PC-9 (cell line): ENCODE results near the gene FFAR2. TPM values are rescaled to one million over a fixed set of nuclear protein-coding genes. Genes with fewer than 3 reads are reported as not detected.

Experiments used
- BruUV-seq: library from RNA; stranded (reverse); fragments of 400-500 nt; replicated peaks from 2 replicates; lab custom pipeline; 2021; lab: Mats Ljungman, UMichigan
- CTCF ChIA-PET: fragments of 300-600 bp; sonication (Branson Sonifier 250); formaldehyde crosslinking; loops from one replicate; lab custom pipeline; 2022; ENCODE audit warnings: antibody characterized with exemption; lab: Charles Lee
- POLR2A ChIA-PET: fragments of 300-600 bp; sonication (Branson Sonifier 250); formaldehyde crosslinking; loops from one replicate; lab custom pipeline; 2022; ENCODE audit warnings: antibody characterized with exemption; ENCODE audit not compliant: unreplicated experiment; lab: Charles Lee
- DNase-seq, 2 experiments: peaks; one replicate each; pipeline versions ENCODE4 v3.0.0 to v3.0.0-alpha.2; 2015 to 2022; ENCODE audit warnings: mixed read lengths in 1 of 2
- H2AFZ ChIP-seq: fragments of 200-600 bp; sonication (generic); 2 replicates; pipeline ENCODE4 v1.8.1; 2017; ENCODE audit warnings: antibody characterized with exemption
- H3F3A ChIP-seq: fragments of 200-600 bp; sonication (generic); 2 replicates; pipeline ENCODE4 v1.8.1; 2017; ENCODE audit warnings: antibody characterized with exemption, mild to moderate bottlenecking, low read depth; ENCODE audit not compliant: insufficient read depth
- H3K27ac ChIP-seq: fragments of 200-600 bp; sonication (generic); 2 replicates; pipeline ENCODE4 v1.6.1; 2016; ENCODE audit warnings: mixed run types
- H3K27me3 ChIP-seq: fragments of 200-600 bp; sonication (generic); 2 replicates; pipeline ENCODE4 v1.6.1; 2016; ENCODE audit warnings: low read depth, mixed run types; ENCODE audit not compliant: insufficient read depth
- H3K36me3 ChIP-seq: fragments of 200-600 bp; sonication (generic); 2 replicates; pipeline ENCODE4 v1.6.1; 2016; ENCODE audit warnings: low read depth, mixed run types
- H3K4me1 ChIP-seq: fragments of 200-600 bp; sonication (generic); replicated peaks from 2 replicates; pipeline ENCODE4 v1.6.1; 2016; ENCODE audit warnings: mixed run types; ENCODE audit not compliant: insufficient read depth
- H3K4me2 ChIP-seq: fragments of 200-600 bp; sonication (generic); 2 replicates; pipeline ENCODE4 v1.6.1; 2017; ENCODE audit warnings: mixed run types
- H3K4me3 ChIP-seq: fragments of 200-600 bp; sonication (generic); 2 replicates; pipeline ENCODE4 v1.6.1; 2016; ENCODE audit warnings: mixed run types
- H3K79me2 ChIP-seq: fragments of 200-600 bp; sonication (generic); 2 replicates; pipeline ENCODE4 v1.6.1; 2017; ENCODE audit warnings: low read depth, mixed run types
- H3K9me2 ChIP-seq: fragments of 200-600 bp; sonication (generic); 2 replicates; pipeline ENCODE4 v1.8.1; 2017; ENCODE audit warnings: mild to moderate bottlenecking; ENCODE audit not compliant: insufficient read depth
- H3K9me3 ChIP-seq: fragments of 200-600 bp; sonication (generic); 2 replicates; pipeline ENCODE4 v1.8.1; 2016; ENCODE audit warnings: low read depth; ENCODE audit not compliant: insufficient read depth
- H4K20me1 ChIP-seq: fragments of 200-600 bp; sonication (generic); 2 replicates; pipeline ENCODE4 v1.8.1; 2017; ENCODE audit not compliant: insufficient read depth
- CTCF ChIP-seq: fragments of 200-600 bp; sonication (generic); conservative IDR thresholded peaks from 2 replicates; pipeline ENCODE4 v1.6.1; 2017; ENCODE audit warnings: mixed run types, antibody characterized with exemption, mild to moderate bottlenecking, moderate library complexity
- EZH2 ChIP-seq: fragments of 200-600 bp; sonication (generic); IDR thresholded peaks from 2 replicates; pipeline ENCODE4 v1.8.0; 2017; ENCODE audit warnings: antibody characterized with exemption, low read depth
- intact Hi-C: fragments of 100-400 bp; cut with micrococcal nuclease; formaldehyde crosslinking; loops from one replicate; pipeline ENCODE4 v1.10.0; 2022; ENCODE audit not compliant: unreplicated experiment
- total RNA-seq: library from RNA; stranded (reverse); gene quantifications from 2 replicates; pipeline ENCODE4 v1.2.3, GENCODE V29; 2021

The FFAR2 gene
- total RNA-seq, 1 experiment from 2014 or later = not detected

GRCh38 chr19:35438527-35438926, 9.5 kb upstream of the FFAR2 start:
- CTCF ChIA-PET = no interaction called here
- no peak overlapping the region for H3K27ac ChIP-seq
- no peak for DNase-seq
- H3K4me2 ChIP-seq = no peak overlapping the region
- H3K4me1 ChIP-seq = peaks cover 17% of the 10 kb centered on the region
- H3K79me2 ChIP-seq = no peaks in the 10 kb centered on the region
- no peak overlapping the region for H3K4me3 ChIP-seq
- H4K20me1 ChIP-seq = no peaks in the 10 kb centered on the region
- H3K36me3 ChIP-seq = no peaks in the 10 kb centered on the region
- H2AFZ ChIP-seq = no peak overlapping the region
- intact Hi-C loops = no loop called here
- H3K9me2 ChIP-seq = no peaks in the 10 kb centered on the region
- POLR2A ChIA-PET = no interaction called here
- H3K27me3 ChIP-seq = no peaks in the 10 kb centered on the region
- peaks cover 6% of the 10 kb centered on the region; the same call in 1 of the 2 replicates for H3F3A ChIP-seq
- no peaks in the 10 kb centered on the region for H3K9me3 ChIP-seq
- no peak for TF ChIP-seq EZH2
- no peak for TF ChIP-seq CTCF
- BruUV-seq = no TSS peak

GRCh38 chr19:35439921-35440320, 8.1 kb upstream of the FFAR2 start:
- Histone ChIP-seq H3K27me3 (peaks cover 2% of the 10 kb centered on the region; the same call in 1 of the 2 replicates), H4K20me1 (no peaks in the 10 kb centered on the region), H3K27ac (no peak overlapping the region), H3K36me3 (no peaks in the 10 kb centered on the region), H3K4me2 (no peak overlapping the region), H3F3A (peaks cover 6% of the 10 kb centered on the region; the same call in 1 of the 2 replicates), H3K9me2 (no peaks in the 10 kb centered on the region), H3K4me3 (no peak overlapping the region), H3K79me2 (no peaks in the 10 kb centered on the region), H3K9me3 (no peaks in the 10 kb centered on the region), H3K4me1 (peaks cover 17% of the 10 kb centered on the region), H2AFZ (no peak overlapping the region)
- BruUV-seq = no TSS peak
- intact Hi-C loops = no loop called here
- POLR2A ChIA-PET = no interaction called here
- TF ChIP-seq EZH2 (no peak), CTCF (no peak)
- CTCF ChIA-PET = interaction anchor here (0.6 kb wide), 1 partner anchor 9 kb away, joined by 3 read pairs; no protein-coding TSS in a partner anchor
- no peak for DNase-seq

- H3K4me3 ChIP-seq = no peak overlapping the region
- intact Hi-C loops = no loop called here
- no peak overlapping the region for H3K4me2 ChIP-seq
- BruUV-seq = no TSS peak
- no peak overlapping the region for H2AFZ ChIP-seq
- H3K9me2 ChIP-seq = no peaks in the 10 kb centered on the region
- DNase-seq = no peak
- H3K79me2 ChIP-seq = no peaks in the 10 kb centered on the region
- H3K27me3 ChIP-seq = peaks cover 21% of the 10 kb centered on the region
- H3K36me3 ChIP-seq = no peaks in the 10 kb centered on the region
- H3F3A ChIP-seq = no peaks in the 10 kb centered on the region
- H4K20me1 ChIP-seq = no peaks in the 10 kb centered on the region
- ChIA-PET POLR2A (no interaction called here), CTCF (no interaction called here)
- no peak overlapping the region for H3K27ac ChIP-seq
- no peak for TF ChIP-seq EZH2
- TF ChIP-seq CTCF = no peak
- no peaks in the 10 kb centered on the region for H3K9me3 ChIP-seq
- H3K4me1 ChIP-seq = peaks cover 4% of the 10 kb centered on the region; the same call in 1 of the 2 replicates
Measured at GRCh38 chr19:35442091-35442490, 6.0 kb upstream of the FFAR2 start.
